Pancreas (tissue), 10 donors: ENCODE measurements around the gene FOXC2. TPM values are rescaled to one million over a fixed set of nuclear protein-coding genes. Genes with fewer than 3 reads are reported as not detected.

Experiments used
- ATAC-seq, 4 donors: fragments of 200-7000 bp; cut with Tn5 transposase; one replicate each; pipeline versions ENCODE4 v1.8.0 to v1.9.1; 2020; ENCODE audit warnings: mild to moderate bottlenecking in 4 of 4, moderate library complexity in 4 of 4
- DNase-seq, 6 donors: peaks; one replicate each; pipeline ENCODE4 v3.0.0-alpha.2; 2020
- FAIRE-seq: peaks from 2 replicates; lab custom pipeline; 2012; peaks lifted over from hg19 to GRCh38; lab: Jason Lieb, UNC
- H3K27ac ChIP-seq, 4 donors: fragments of 200-600 bp; sonication (generic); 1 replicate in 3 of 4; 2 replicates in 1 of 4; pipeline versions ENCODE4 v1.5.0 to v1.8.0; 2020
- H3K27me3 ChIP-seq, 4 donors: fragments of 200-600 bp; one replicate each; pipeline ENCODE4 v1.8.0; 2021
- H3K36me3 ChIP-seq, 3 donors: fragments of 200-600 bp; sonication (generic) in 1 of 3; one replicate each; pipeline versions ENCODE4 v1.5.0 to v1.8.0; 2020 to 2021
- H3K4me1 ChIP-seq, 3 donors: fragments of 200-600 bp; one replicate each; pipeline ENCODE4 v1.8.0; 2021
- H3K4me3 ChIP-seq, 4 donors: fragments of 200-600 bp; sonication (generic) in 2 of 4; one replicate each; pipeline versions ENCODE4 v1.5.0 to v1.8.0; 2020 to 2021
- H3K9me3 ChIP-seq, 4 donors: fragments of 200-600 bp; one replicate each; pipeline ENCODE4 v1.8.0; 2021
- WGBS, 2 donors: extraction: QIAGEN DNeasy Blood & Tissue Kit; methylation state at CpG; one replicate each; pipeline ENCODE4 v1.1.7; 2013; 5-methylcytosine and 5-hydroxymethylcytosine counted together
- intact Hi-C, 3 donors: fragments of 100-400 bp; cut with DNase I; formaldehyde crosslinking; loops; one replicate each; pipeline versions ENCODE4 v1.11.1 to v1.14.2; 2022
- polyA plus RNA-seq, 2 donors: library from polyadenylated mRNA; stranded (reverse); fragments of 200-250 nt; gene quantifications; one replicate each; pipeline ENCODE4 v1.2.3, GENCODE V29; 2013
- total RNA-seq, 6 donors: library from RNA; stranded (reverse); fragmentation: NEBNext Ultra II Directional in 4 of 6; extraction: Animal tissue kit (Norgen Biotek cat#: 25700) in 4 of 6; gene quantifications; one replicate each; pipeline versions ENCODE4 v1.2.1 to v1.2.4, GENCODE V29; 2021 to 2023
- TF ChIP-seq, protein P1 (sequence below), 4 donors: fragments of 200-600 bp; sonication (generic) in 3 of 4; IDR thresholded peaks; one replicate each; pipeline versions ENCODE4 v1.5.0 to v1.8.0; 2021; ENCODE audit warnings: antibody characterized with exemption in 4 of 4
- donor health status: healthy with polysubstance abuse.
- donor health status: DM: no; HTN: no; CAD: no; lungs with moderate emphysema.
- donor health status: DM: no; HTN: no; CAD: no.
- donor health status: control.
- donor health status: control.
- donor health status: Bipolar disorder and iron deficiency.
- donor health status: DM: yes; HTN: yes; CAD: no.
- donor health status: DM: no; HTN: no; CAD: no.
- donor health status: DM: no; HTN: no; CAD: no.
- donor health status: DM: yes; HTN: yes; CAD: no.

The FOXC2 gene
- total and polyA plus RNA-seq, 8 donors, result 0.06 to 0.23 (median 0.17) TPM; not detected in 3

DNA sequence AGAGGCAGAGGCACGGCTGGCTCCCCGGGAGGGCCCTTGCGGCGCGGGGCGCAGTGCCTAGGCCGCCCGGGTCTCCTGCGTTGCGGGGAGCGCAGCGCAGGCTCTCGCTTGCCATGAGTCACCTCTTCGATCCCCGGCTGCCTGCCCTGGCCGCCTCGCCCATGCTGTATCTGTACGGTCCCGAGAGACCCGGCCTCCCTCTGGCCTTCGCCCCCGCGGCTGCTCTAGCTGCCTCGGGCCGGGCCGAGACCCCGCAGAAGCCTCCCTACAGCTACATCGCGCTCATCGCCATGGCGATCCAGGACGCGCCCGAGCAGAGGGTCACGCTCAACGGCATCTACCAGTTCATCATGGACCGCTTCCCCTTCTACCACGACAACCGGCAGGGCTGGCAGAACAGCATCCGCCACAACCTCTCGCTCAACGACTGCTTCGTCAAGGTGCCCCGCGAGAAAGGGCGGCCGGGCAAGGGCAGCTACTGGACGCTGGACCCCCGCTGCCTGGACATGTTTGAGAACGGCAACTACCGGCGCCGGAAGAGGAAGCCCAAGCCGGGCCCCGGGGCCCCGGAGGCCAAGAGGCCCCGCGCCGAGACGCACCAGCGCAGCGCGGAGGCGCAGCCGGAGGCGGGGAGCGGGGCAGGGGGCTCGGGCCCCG, 12.1 kb downstream of the FOXC2 start:
- ATAC-seq, result no peak
- Histone ChIP-seq H3K9me3 (no peaks in the 10 kb centered on the region), H3K4me1 (peaks cover 0 to 7% (median 0%) of the 10 kb centered on the region in 3 donors), H3K27me3 (peaks cover 0 to 41% (median 8%) of the 10 kb centered on the region in 4 donors), H3K4me3 (peak overlapping the region in 1 of 4 donors; percentile 12), H3K36me3 (no peaks in the 10 kb centered on the region), H3K27ac (no peak overlapping the region)
- TF ChIP-seq, protein P1, sequence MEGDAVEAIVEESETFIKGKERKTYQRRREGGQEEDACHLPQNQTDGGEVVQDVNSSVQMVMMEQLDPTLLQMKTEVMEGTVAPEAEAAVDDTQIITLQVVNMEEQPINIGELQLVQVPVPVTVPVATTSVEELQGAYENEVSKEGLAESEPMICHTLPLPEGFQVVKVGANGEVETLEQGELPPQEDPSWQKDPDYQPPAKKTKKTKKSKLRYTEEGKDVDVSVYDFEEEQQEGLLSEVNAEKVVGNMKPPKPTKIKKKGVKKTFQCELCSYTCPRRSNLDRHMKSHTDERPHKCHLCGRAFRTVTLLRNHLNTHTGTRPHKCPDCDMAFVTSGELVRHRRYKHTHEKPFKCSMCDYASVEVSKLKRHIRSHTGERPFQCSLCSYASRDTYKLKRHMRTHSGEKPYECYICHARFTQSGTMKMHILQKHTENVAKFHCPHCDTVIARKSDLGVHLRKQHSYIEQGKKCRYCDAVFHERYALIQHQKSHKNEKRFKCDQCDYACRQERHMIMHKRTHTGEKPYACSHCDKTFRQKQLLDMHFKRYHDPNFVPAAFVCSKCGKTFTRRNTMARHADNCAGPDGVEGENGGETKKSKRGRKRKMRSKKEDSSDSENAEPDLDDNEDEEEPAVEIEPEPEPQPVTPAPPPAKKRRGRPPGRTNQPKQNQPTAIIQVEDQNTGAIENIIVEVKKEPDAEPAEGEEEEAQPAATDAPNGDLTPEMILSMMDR (IDR thresholded peaks at IDR 0.05), result no peak
- intact Hi-C loops, result loop anchor here in 2 of 3 donors (10.0 kb wide), 2 partner anchors 476 to 496 kb away; no protein-coding TSS in a partner anchor
- no peak for FAIRE-seq
- DNase-seq, result no peak
- 5 to 6% methylated on average over 50 to 69 of the region's 69 CpGs for WGBS, 2 donors

DNA sequence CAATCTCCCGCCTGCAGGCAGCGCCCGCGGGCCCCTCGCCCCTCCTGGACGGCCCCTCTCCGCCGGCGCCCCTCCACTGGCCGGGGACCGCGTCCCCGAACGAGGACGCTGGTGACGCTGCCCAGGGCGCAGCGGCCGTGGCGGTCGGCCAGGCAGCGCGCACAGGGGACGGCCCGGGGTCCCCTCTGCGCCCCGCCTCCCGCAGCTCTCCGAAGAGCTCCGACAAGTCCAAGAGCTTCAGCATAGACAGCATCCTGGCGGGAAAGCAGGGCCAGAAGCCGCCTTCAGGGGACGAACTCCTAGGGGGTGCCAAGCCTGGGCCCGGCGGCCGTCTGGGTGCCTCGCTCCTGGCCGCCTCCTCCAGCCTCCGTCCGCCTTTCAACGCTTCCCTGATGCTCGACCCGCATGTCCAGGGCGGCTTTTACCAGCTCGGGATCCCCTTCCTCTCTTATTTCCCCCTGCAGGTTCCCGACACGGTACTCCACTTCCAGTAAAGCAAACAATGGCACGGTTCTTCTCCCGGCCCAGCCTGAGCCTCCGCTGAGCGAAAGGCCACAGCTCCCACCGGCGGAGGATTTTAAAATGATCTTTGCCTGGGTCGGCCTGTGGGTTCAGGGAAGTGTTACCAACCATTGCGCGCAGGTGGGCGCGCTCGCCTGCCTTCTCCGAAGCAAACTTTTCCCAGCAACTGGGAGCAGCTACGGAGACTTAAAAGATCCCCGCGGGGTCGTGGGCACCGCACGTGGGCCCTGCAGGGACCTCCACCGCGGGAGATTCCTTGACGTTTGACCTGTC, 12.8 kb downstream of the FOXC2 start:
- no peak for FAIRE-seq
- H3K27me3 ChIP-seq, result peaks cover 0 to 41% (median 8%) of the 10 kb centered on the region in 4 donors
- TF ChIP-seq, protein P1 (IDR thresholded peaks at IDR 0.05), result no peak

DNA sequence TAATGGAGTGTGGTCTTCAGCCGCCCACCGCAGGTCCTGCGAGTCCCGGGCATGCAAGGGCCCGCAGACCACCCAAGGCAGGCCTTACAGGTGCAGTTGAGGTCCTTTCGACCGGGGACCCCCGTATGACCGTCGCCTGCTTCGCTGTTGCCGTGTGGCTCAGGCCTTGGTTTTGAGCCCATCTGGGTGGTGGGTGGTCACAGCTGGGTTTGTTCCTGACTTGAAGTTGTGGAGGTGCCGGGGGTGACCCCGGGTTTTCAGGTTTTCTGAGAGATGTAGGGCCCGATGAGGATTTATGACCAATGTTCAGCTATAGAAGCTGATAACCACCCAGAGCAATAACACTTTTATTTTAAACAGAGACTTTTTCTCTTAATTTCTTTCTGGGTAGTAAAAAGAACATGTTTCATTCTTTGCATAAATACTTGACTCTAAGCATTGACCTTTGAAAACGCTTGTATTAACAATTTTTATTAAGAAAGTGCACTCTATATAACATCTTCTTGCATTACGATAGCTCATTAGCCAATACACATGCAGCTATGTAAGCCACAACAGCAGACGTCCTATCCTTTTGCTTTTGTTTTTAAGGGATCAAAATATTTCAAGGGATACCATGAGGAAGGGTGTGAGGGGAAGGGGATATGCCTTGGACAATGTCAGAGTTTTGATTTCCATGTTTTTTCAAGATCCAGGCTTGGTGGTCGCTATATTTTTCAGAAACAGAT, 13.6 kb downstream of the FOXC2 start:
- Histone ChIP-seq H3K27ac (no peak overlapping the region), H3K4me1 (peaks cover 0 to 7% (median 0%) of the 10 kb centered on the region in 3 donors), H3K9me3 (no peaks in the 10 kb centered on the region), H3K4me3 (no peak overlapping the region), H3K27me3 (peaks cover 0 to 41% (median 8%) of the 10 kb centered on the region in 4 donors), H3K36me3 (no peaks in the 10 kb centered on the region)
- no peak for ATAC-seq
- TF ChIP-seq, protein P1 (IDR thresholded peaks at IDR 0.05), result no peak
- no peak for DNase-seq
- intact Hi-C loops, result no loop called here
- FAIRE-seq, result no peak
- WGBS, 2 donors, result 26 to 30% methylated on average over 19 of the region's 19 CpGs

More for the DNA sequence above, 12.8 kb downstream of the FOXC2 start:
- WGBS, 2 donors, result 4 to 6% methylated on average over 41 to 69 of the region's 69 CpGs
- Histone ChIP-seq H3K27ac (no peak overlapping the region), H3K9me3 (no peaks in the 10 kb centered on the region), H3K4me1 (peaks cover 0 to 7% (median 0%) of the 10 kb centered on the region in 3 donors), H3K36me3 (no peaks in the 10 kb centered on the region), H3K4me3 (peak overlapping the region in 1 of 4 donors; percentile 12)
- DNase-seq (no peak), ATAC-seq (no peak)
- intact Hi-C loops, result loop anchor here in 2 of 3 donors (10.0 kb wide), 2 partner anchors 475 to 495 kb away; no protein-coding TSS in a partner anchor

DNA sequence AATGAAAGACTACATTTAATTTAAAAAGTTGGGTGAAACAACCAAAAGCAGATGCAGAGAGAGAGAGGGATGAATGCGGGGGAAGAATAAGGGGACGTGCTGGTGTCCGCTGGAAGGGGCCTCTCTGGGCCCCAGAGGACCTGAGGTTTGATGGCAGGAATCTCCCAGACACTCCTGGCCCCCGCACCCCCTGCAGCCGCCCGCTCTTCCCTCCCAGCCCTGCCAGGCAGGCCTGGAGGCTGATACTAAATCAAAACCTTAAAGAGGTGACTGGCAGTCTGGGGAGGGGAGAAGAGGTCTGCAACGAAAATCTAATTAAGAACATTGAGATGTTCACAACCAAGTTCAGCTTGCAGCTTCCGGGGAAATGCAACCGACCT, 14.2 kb downstream of the FOXC2 start:
- no peak for ATAC-seq

More for the DNA sequence above, 14.2 kb downstream of the FOXC2 start:
- DNase-seq (no peak), FAIRE-seq (no peak)
- intact Hi-C loops, result no loop called here
- TF ChIP-seq, protein P1 (IDR thresholded peaks at IDR 0.05), result no peak
- Histone ChIP-seq H3K4me3 (no peak overlapping the region), H3K36me3 (no peaks in the 10 kb centered on the region), H3K27ac (no peak overlapping the region), H3K4me1 (peaks cover 0 to 7% (median 0%) of the 10 kb centered on the region in 3 donors), H3K9me3 (no peaks in the 10 kb centered on the region), H3K27me3 (peaks cover 0 to 41% (median 8%) of the 10 kb centered on the region in 4 donors)
- WGBS, 2 donors, result 65% methylated on average over 9 of the region's 9 CpGs
